ENCODE measurements around the gene TBC1D22B.
"Not testable (repeated sequence)": the region's sequence is repeated elsewhere in the genome, so short reads cannot be mapped to it uniquely, and the experiment has no call there.

TBC1D22B gene

GRCh38 chr6:37288247-37288646 is 30.7 kb downstream of the TBC1D22B start:
- no peak overlapping the region for H2BK120ac ChIP-seq (ENCODE audit: insufficient read depth, low read length, poor library complexity)
- H2BK12ac ChIP-seq (ENCODE audit: low read length), result no peak overlapping the region
- H3K14ac ChIP-seq (ENCODE audit: low read length), result no peak overlapping the region
- H2BK5ac ChIP-seq (ENCODE audit: low read depth, low read length, poor library complexity), result no peak overlapping the region
- H3K79me2 ChIP-seq (ENCODE audit: control insufficient read depth, insufficient read depth, low read length, poor library complexity), result no peaks in the 10 kb centered on the region
- H3K4me1 ChIP-seq (ENCODE audit: control insufficient read depth in 1 of 2, insufficient read depth in 2 of 2, low read length in 2 of 2), result no peaks in the 10 kb centered on the region
- DNase-seq, result no peak
- no CpG with 5 or more reads among the region's 2 CpGs for WGBS (ENCODE audit: extremely low coverage, insufficient coverage, insufficient read length)
- H3K36me3 ChIP-seq (ENCODE audit: control insufficient read depth in 1 of 2, insufficient read depth in 2 of 2, low read length in 2 of 2), result peaks cover 14 to 29% of the 10 kb centered on the region in 2 experiments
- H3K9me3 ChIP-seq (ENCODE audit: insufficient read depth, low read depth, low read length), result no peaks in the 10 kb centered on the region
- no peak overlapping the region for H3K18ac ChIP-seq (ENCODE audit: low read length)
- H2AK5ac ChIP-seq (ENCODE audit: low read length), result no peak overlapping the region
- no peak overlapping the region for H4K8ac ChIP-seq (ENCODE audit: low read depth, low read length)
- H3K4ac ChIP-seq (ENCODE audit: low read depth, low read length), result no peak overlapping the region
- H3K27ac ChIP-seq (ENCODE audit: low read depth, low read length), result no peak overlapping the region
- no peaks in the 10 kb centered on the region for H3K27me3 ChIP-seq (ENCODE audit: insufficient read depth, low read length)
- H3K4me2 ChIP-seq (ENCODE audit: low read length), result no peak overlapping the region
- H3K23ac ChIP-seq (ENCODE audit: low read length), result no peak overlapping the region
- no peak overlapping the region for H4K12ac ChIP-seq (ENCODE audit: low read depth, low read length)
- no peaks in the 10 kb centered on the region for H3K79me1 ChIP-seq (ENCODE audit: low read length)
- H3K4me3 ChIP-seq (ENCODE audit: low read depth, low read length), result no peak overlapping the region
- H3K9ac ChIP-seq (ENCODE audit: low read length), result no peak overlapping the region
- H4K91ac ChIP-seq (ENCODE audit: low read depth, low read length), result no peak overlapping the region
- H2AFZ ChIP-seq (ENCODE audit: insufficient read depth, low read length, poor library complexity), result no peak overlapping the region

DNA sequence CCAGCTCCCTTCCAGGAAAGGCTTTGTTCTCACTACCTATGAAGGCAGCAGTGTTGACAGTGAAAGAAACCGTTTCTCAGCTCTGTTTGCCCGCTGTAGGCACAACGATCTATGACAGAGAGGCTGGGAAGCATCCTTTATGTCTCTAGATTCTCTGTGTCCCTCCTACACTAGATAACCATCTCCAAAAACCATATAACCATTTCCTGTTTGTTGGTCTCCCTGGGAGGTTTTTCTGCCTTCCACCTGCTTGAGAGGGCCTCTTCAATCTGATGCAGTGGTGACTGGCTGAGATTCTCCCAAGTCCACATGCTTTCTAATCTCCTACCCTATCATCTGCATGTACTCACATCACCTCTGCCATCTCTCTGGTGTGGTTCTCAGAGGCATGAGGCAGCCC is 32.4 kb downstream of the TBC1D22B start:
- no peaks in the 10 kb centered on the region for H3K79me1 ChIP-seq (ENCODE audit: low read length)
- no peak overlapping the region for H2AK5ac ChIP-seq (ENCODE audit: low read length)
- H3K4me2 ChIP-seq (ENCODE audit: low read length), result no peak overlapping the region
- no peak overlapping the region for H3K4ac ChIP-seq (ENCODE audit: low read depth, low read length)
- H2AFZ ChIP-seq (ENCODE audit: insufficient read depth, low read length, poor library complexity), result no peak overlapping the region
- no peaks in the 10 kb centered on the region for H3K27me3 ChIP-seq (ENCODE audit: insufficient read depth, low read length)
- H3K9ac ChIP-seq (ENCODE audit: low read length), result no peak overlapping the region
- H4K91ac ChIP-seq (ENCODE audit: low read depth, low read length), result no peak overlapping the region
- H3K79me2 ChIP-seq (ENCODE audit: control insufficient read depth, insufficient read depth, low read length, poor library complexity), result no peaks in the 10 kb centered on the region
- DNase-seq, result no peak
- H2BK12ac ChIP-seq (ENCODE audit: low read length), result no peak overlapping the region
- WGBS (ENCODE audit: extremely low coverage, insufficient coverage, insufficient read length), result no CpG with 5 or more reads among the region's 3 CpGs
- H4K12ac ChIP-seq (ENCODE audit: low read depth, low read length), result no peak overlapping the region
- H3K23ac ChIP-seq (ENCODE audit: low read length), result no peak overlapping the region
- H2BK120ac ChIP-seq (ENCODE audit: insufficient read depth, low read length, poor library complexity), result no peak overlapping the region
- H3K14ac ChIP-seq (ENCODE audit: low read length), result no peak overlapping the region
- H3K4me1 ChIP-seq (ENCODE audit: control insufficient read depth in 1 of 2, insufficient read depth in 2 of 2, low read length in 2 of 2), result no peaks in the 10 kb centered on the region
- H3K27ac ChIP-seq (ENCODE audit: low read depth, low read length), result no peak overlapping the region
- H3K4me3 ChIP-seq (ENCODE audit: low read depth, low read length), result no peak overlapping the region
- H2BK5ac ChIP-seq (ENCODE audit: low read depth, low read length, poor library complexity), result no peak overlapping the region
- no peaks in the 10 kb centered on the region for H3K9me3 ChIP-seq (ENCODE audit: insufficient read depth, low read depth, low read length)
- no peak overlapping the region for H3K18ac ChIP-seq (ENCODE audit: low read length)
- peaks cover 6 to 20% of the 10 kb centered on the region in 2 experiments for H3K36me3 ChIP-seq (ENCODE audit: control insufficient read depth in 1 of 2, insufficient read depth in 2 of 2, low read length in 2 of 2)
- H4K8ac ChIP-seq (ENCODE audit: low read depth, low read length), result no peak overlapping the region

- no peaks in the 10 kb centered on the region for H3K27me3 ChIP-seq (ENCODE audit: insufficient read depth, low read length)
- H3K4ac ChIP-seq (ENCODE audit: low read depth, low read length), result no peak overlapping the region
- H2BK5ac ChIP-seq (ENCODE audit: low read depth, low read length, poor library complexity), result no peak overlapping the region
- H3K4me3 ChIP-seq (ENCODE audit: low read depth, low read length), result no peak overlapping the region
- no peak overlapping the region for H2BK12ac ChIP-seq (ENCODE audit: low read length)
- no peak overlapping the region for H4K12ac ChIP-seq (ENCODE audit: low read depth, low read length)
- no peaks in the 10 kb centered on the region for H3K79me1 ChIP-seq (ENCODE audit: low read length)
- H3K36me3 ChIP-seq (ENCODE audit: control insufficient read depth in 1 of 2, insufficient read depth in 2 of 2, low read length in 2 of 2), result peaks cover 5 to 15% of the 10 kb centered on the region in 2 experiments
- H3K4me1 ChIP-seq (ENCODE audit: control insufficient read depth in 1 of 2, insufficient read depth in 2 of 2, low read length in 2 of 2), result no peaks in the 10 kb centered on the region
- H2AFZ ChIP-seq (ENCODE audit: insufficient read depth, low read length, poor library complexity), result no peak overlapping the region
- H4K91ac ChIP-seq (ENCODE audit: low read depth, low read length), result no peak overlapping the region
- no peak overlapping the region for H3K18ac ChIP-seq (ENCODE audit: low read length)
- no peak overlapping the region for H3K27ac ChIP-seq (ENCODE audit: low read depth, low read length)
- H2AK5ac ChIP-seq (ENCODE audit: low read length), result no peak overlapping the region
- no peak overlapping the region for H3K4me2 ChIP-seq (ENCODE audit: low read length)
- H3K9ac ChIP-seq (ENCODE audit: low read length), result no peak overlapping the region
- H2BK120ac ChIP-seq (ENCODE audit: insufficient read depth, low read length, poor library complexity), result no peak overlapping the region
- no peak overlapping the region for H3K23ac ChIP-seq (ENCODE audit: low read length)
- no peak overlapping the region for H3K14ac ChIP-seq (ENCODE audit: low read length)
- H4K8ac ChIP-seq (ENCODE audit: low read depth, low read length), result no peak overlapping the region
- DNase-seq, result no peak
- H3K9me3 ChIP-seq (ENCODE audit: insufficient read depth, low read depth, low read length), result no peaks in the 10 kb centered on the region
- no peaks in the 10 kb centered on the region for H3K79me2 ChIP-seq (ENCODE audit: control insufficient read depth, insufficient read depth, low read length, poor library complexity)
These were observed 35.9 kb downstream of the TBC1D22B start for GRCh38 chr6:37293426-37293825.

DNA sequence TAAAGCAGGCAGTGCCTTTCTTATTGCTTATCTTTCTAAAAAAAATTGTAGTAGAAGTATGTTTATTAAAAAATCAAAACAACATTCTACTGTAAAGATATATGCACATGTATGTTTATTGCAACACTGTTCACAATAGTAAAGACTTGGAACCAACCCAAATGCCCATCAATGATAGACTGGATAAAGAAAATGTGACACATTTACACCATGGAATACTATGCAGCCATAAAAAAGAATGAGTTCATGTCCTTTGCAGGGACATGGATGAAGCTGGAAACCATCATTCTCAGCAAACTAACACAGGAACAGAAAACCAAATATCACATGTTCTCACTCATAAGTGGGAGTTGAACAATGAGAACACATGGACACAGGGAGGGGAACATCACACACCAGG is 40.1 kb downstream of the TBC1D22B start:
- H2BK12ac ChIP-seq (ENCODE audit: low read length); H3K4me1 ChIP-seq (ENCODE audit: control insufficient read depth in 1 of 2, insufficient read depth in 2 of 2, low read length in 2 of 2); H3K79me2 ChIP-seq (ENCODE audit: control insufficient read depth, insufficient read depth, low read length, poor library complexity); H3K4me3 ChIP-seq (ENCODE audit: low read depth, low read length); H3K27me3 ChIP-seq (ENCODE audit: insufficient read depth, low read length); H2AK5ac ChIP-seq (ENCODE audit: low read length); H4K91ac ChIP-seq (ENCODE audit: low read depth, low read length); H3K23ac ChIP-seq (ENCODE audit: low read length); H3K4ac ChIP-seq (ENCODE audit: low read depth, low read length); H3K4me2 ChIP-seq (ENCODE audit: low read length); H2AFZ ChIP-seq (ENCODE audit: insufficient read depth, low read length, poor library complexity); H3K36me3 ChIP-seq (ENCODE audit: control insufficient read depth in 1 of 2, insufficient read depth in 2 of 2, low read length in 2 of 2); H4K12ac ChIP-seq (ENCODE audit: low read depth, low read length); H3K14ac ChIP-seq (ENCODE audit: low read length); H3K27ac ChIP-seq (ENCODE audit: low read depth, low read length); H3K9ac ChIP-seq (ENCODE audit: low read length); H2BK5ac ChIP-seq (ENCODE audit: low read depth, low read length, poor library complexity); H2BK120ac ChIP-seq (ENCODE audit: insufficient read depth, low read length, poor library complexity); H3K79me1 ChIP-seq (ENCODE audit: low read length); DNase-seq; H4K8ac ChIP-seq (ENCODE audit: low read depth, low read length); H3K9me3 ChIP-seq (ENCODE audit: insufficient read depth, low read depth, low read length); H3K18ac ChIP-seq (ENCODE audit: low read length): not testable (repeated sequence)

DNA sequence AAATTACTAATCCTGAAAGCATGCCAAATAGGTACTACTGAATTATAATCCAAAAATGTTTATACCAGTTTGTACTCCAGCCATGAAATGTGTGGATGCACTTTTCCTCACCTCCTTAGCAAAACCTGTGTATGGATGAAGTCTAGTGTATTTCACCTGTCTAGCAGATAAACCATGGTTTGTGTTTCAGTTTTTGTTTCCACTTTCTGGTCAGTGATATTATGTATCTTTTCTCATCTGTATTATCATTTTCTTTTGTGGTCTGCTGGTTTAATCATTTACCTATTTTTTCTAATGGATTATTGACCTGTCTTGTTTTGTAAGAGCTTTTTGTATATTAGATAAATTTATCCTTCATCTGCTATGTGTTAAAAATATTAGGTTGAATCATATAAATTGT is 41.4 kb downstream of the TBC1D22B start:
- Histone ChIP-seq H2AFZ (ENCODE audit: insufficient read depth, low read length, poor library complexity) (no peak overlapping the region), H3K36me3 (ENCODE audit: control insufficient read depth in 1 of 2, insufficient read depth in 2 of 2, low read length in 2 of 2) (peaks cover 2 to 8% of the 10 kb centered on the region in 2 experiments), H2BK5ac (ENCODE audit: low read depth, low read length, poor library complexity) (no peak overlapping the region), H3K4me2 (ENCODE audit: low read length) (no peak overlapping the region), H3K4me3 (ENCODE audit: low read depth, low read length) (no peak overlapping the region), H4K12ac (ENCODE audit: low read depth, low read length) (no peak overlapping the region), H3K79me1 (ENCODE audit: low read length) (no peaks in the 10 kb centered on the region), H2BK120ac (ENCODE audit: insufficient read depth, low read length, poor library complexity) (no peak overlapping the region), H2BK12ac (ENCODE audit: low read length) (no peak overlapping the region), H2AK5ac (ENCODE audit: low read length) (no peak overlapping the region), H3K79me2 (ENCODE audit: control insufficient read depth, insufficient read depth, low read length, poor library complexity) (no peaks in the 10 kb centered on the region), H3K27me3 (ENCODE audit: insufficient read depth, low read length) (no peaks in the 10 kb centered on the region), H3K18ac (ENCODE audit: low read length) (no peak overlapping the region), H3K27ac (ENCODE audit: low read depth, low read length) (no peak overlapping the region), H3K23ac (ENCODE audit: low read length) (no peak overlapping the region), H4K8ac (ENCODE audit: low read depth, low read length) (no peak overlapping the region), H3K9me3 (ENCODE audit: insufficient read depth, low read depth, low read length) (no peaks in the 10 kb centered on the region), H3K4me1 (ENCODE audit: control insufficient read depth in 1 of 2, insufficient read depth in 2 of 2, low read length in 2 of 2) (peaks cover 0 to 2% of the 10 kb centered on the region in 2 experiments), H3K4ac (ENCODE audit: low read depth, low read length) (no peak overlapping the region), H4K91ac (ENCODE audit: low read depth, low read length) (no peak overlapping the region), H3K9ac (ENCODE audit: low read length) (no peak overlapping the region), H3K14ac (ENCODE audit: low read length) (no peak overlapping the region)
- DNase-seq, result no peak

Measured in trophoblast cell (in vitro differentiated cells and primary cell).